ENCODE measurements around the gene KIF17.

The KIF17 gene

GRCh38 chr1:20689645-20690056 is 28.2 kb downstream of the KIF17 start:
- no peak for TF ChIP-seq CTCF (IDR thresholded peaks at IDR 0.05; ENCODE audit: poor library complexity, severe bottlenecking)
- Histone ChIP-seq H3K27ac (ENCODE audit: poor library complexity, severe bottlenecking) (no peak overlapping the region), H3K27me3 (ENCODE audit: insufficient read depth, poor library complexity, severe bottlenecking) (no peaks in the 10 kb centered on the region), H3K4me3 (ENCODE audit: severe bottlenecking) (no peak overlapping the region), H3K9me3 (ENCODE audit: severe bottlenecking) (no peaks in the 10 kb centered on the region), H3K36me3 (ENCODE audit: low read depth) (no peaks in the 10 kb centered on the region), H3K4me1 (ENCODE audit: insufficient read depth, poor library complexity, severe bottlenecking) (no peaks in the 10 kb centered on the region)
- DNase-seq (ENCODE audit: low spot score) (no peak), ATAC-seq (ENCODE audit: low read depth) (no peak)

- H3K4me1 ChIP-seq (ENCODE audit: insufficient read depth, poor library complexity, severe bottlenecking): no peaks in the 10 kb centered on the region
- no peaks in the 10 kb centered on the region for H3K27me3 ChIP-seq (ENCODE audit: insufficient read depth, poor library complexity, severe bottlenecking)
- DNase-seq (ENCODE audit: low spot score) (no peak), ATAC-seq (ENCODE audit: low read depth) (no peak)
- no peaks in the 10 kb centered on the region for H3K36me3 ChIP-seq (ENCODE audit: low read depth)
- H3K9me3 ChIP-seq (ENCODE audit: severe bottlenecking): no peaks in the 10 kb centered on the region
- H3K27ac ChIP-seq (ENCODE audit: poor library complexity, severe bottlenecking): no peak overlapping the region
- TF ChIP-seq CTCF (IDR thresholded peaks at IDR 0.05; ENCODE audit: poor library complexity, severe bottlenecking): no peak
- H3K4me3 ChIP-seq (ENCODE audit: severe bottlenecking): no peak overlapping the region
Measured at GRCh38 chr1:20686883-20687725, 30.7 kb downstream of the KIF17 start.

GRCh38 chr1:20685741-20686140 is 32.1 kb downstream of the KIF17 start:
- no peak overlapping the region for H3K27ac ChIP-seq (ENCODE audit: poor library complexity, severe bottlenecking)
- H3K36me3 ChIP-seq (ENCODE audit: low read depth): no peaks in the 10 kb centered on the region
- no peaks in the 10 kb centered on the region for H3K9me3 ChIP-seq (ENCODE audit: severe bottlenecking)
- ATAC-seq (ENCODE audit: low read depth): no peak
- no peaks in the 10 kb centered on the region for H3K4me1 ChIP-seq (ENCODE audit: insufficient read depth, poor library complexity, severe bottlenecking)
- no peak for TF ChIP-seq CTCF (IDR thresholded peaks at IDR 0.05; ENCODE audit: poor library complexity, severe bottlenecking)
- H3K4me3 ChIP-seq (ENCODE audit: severe bottlenecking): no peak overlapping the region
- no peak for DNase-seq (ENCODE audit: low spot score)
- no peaks in the 10 kb centered on the region for H3K27me3 ChIP-seq (ENCODE audit: insufficient read depth, poor library complexity, severe bottlenecking)

GRCh38 chr1:20685099-20685662 is 32.6 kb downstream of the KIF17 start:
- Histone ChIP-seq H3K4me3 (ENCODE audit: severe bottlenecking) (no peak overlapping the region), H3K27ac (ENCODE audit: poor library complexity, severe bottlenecking) (no peak overlapping the region), H3K4me1 (ENCODE audit: insufficient read depth, poor library complexity, severe bottlenecking) (no peaks in the 10 kb centered on the region), H3K27me3 (ENCODE audit: insufficient read depth, poor library complexity, severe bottlenecking) (no peaks in the 10 kb centered on the region), H3K9me3 (ENCODE audit: severe bottlenecking) (no peaks in the 10 kb centered on the region), H3K36me3 (ENCODE audit: low read depth) (no peaks in the 10 kb centered on the region)
- DNase-seq (ENCODE audit: low spot score) (no peak), ATAC-seq (ENCODE audit: low read depth) (no peak)
- TF ChIP-seq CTCF (IDR thresholded peaks at IDR 0.05; ENCODE audit: poor library complexity, severe bottlenecking): no peak

- ATAC-seq (ENCODE audit: low read depth) (no peak), DNase-seq (ENCODE audit: low spot score) (no peak)
- no peak overlapping the region for H3K4me3 ChIP-seq (ENCODE audit: severe bottlenecking)
- no peaks in the 10 kb centered on the region for H3K27me3 ChIP-seq (ENCODE audit: insufficient read depth, poor library complexity, severe bottlenecking)
- H3K9me3 ChIP-seq (ENCODE audit: severe bottlenecking): no peaks in the 10 kb centered on the region
- H3K4me1 ChIP-seq (ENCODE audit: insufficient read depth, poor library complexity, severe bottlenecking): no peaks in the 10 kb centered on the region
- no peaks in the 10 kb centered on the region for H3K36me3 ChIP-seq (ENCODE audit: low read depth)
- TF ChIP-seq CTCF (IDR thresholded peaks at IDR 0.05; ENCODE audit: poor library complexity, severe bottlenecking): no peak
- no peak overlapping the region for H3K27ac ChIP-seq (ENCODE audit: poor library complexity, severe bottlenecking)
Measured at GRCh38 chr1:20684651-20685050, 33.2 kb downstream of the KIF17 start.
